ENCODE data around the gene HDAC2. TPM values are rescaled to one million over a fixed set of nuclear protein-coding genes. Genes with fewer than 3 reads are reported as not detected.
"Not testable (repeated sequence)": the region's sequence is repeated elsewhere in the genome, so short reads cannot be mapped to it uniquely, and the experiment has no call there.

Gene HDAC2
- total RNA-seq, 4 donors from 2014 or later, result 39.5 to 52.0 (median 42.6) TPM

DNA sequence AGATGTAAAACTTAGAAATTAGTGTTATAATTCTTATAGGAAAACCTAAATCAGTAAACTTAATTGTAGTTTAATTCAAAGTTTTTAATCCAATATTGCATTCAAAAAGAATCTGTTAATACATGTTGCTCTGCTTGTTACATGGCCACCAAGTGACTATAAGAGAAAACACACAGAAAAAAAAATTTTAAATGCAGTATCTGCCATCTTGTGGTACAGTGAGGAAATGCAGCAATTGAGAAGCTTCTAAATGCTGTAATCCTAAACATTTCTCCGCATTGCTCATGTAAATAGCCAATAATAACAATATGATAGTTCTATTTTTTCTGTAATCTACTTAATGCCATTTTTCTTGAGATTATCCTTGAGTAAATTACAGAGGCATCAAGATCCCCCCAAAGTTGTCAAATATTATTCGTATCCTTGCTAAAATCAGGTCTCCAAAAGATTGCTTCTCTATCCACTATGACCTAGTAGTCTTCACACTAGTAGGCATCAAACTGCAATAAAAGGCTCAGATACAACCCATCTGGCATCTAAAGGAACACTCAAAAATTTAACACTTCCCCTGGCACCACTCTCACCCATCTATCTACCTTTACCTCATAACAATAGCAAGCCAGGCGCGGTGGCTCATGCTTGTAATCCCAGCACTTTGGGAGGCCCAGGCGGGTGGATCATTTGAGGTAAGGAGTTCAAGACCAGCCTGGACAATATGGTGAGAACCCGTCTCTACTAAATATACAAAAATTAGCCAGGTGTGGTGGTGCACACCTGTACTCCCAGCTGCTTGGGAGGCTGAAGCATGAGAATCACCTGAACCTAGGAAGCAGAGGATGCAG lies 34.6 kb downstream of the HDAC2 start:
- TF ChIP-seq, protein P1, sequence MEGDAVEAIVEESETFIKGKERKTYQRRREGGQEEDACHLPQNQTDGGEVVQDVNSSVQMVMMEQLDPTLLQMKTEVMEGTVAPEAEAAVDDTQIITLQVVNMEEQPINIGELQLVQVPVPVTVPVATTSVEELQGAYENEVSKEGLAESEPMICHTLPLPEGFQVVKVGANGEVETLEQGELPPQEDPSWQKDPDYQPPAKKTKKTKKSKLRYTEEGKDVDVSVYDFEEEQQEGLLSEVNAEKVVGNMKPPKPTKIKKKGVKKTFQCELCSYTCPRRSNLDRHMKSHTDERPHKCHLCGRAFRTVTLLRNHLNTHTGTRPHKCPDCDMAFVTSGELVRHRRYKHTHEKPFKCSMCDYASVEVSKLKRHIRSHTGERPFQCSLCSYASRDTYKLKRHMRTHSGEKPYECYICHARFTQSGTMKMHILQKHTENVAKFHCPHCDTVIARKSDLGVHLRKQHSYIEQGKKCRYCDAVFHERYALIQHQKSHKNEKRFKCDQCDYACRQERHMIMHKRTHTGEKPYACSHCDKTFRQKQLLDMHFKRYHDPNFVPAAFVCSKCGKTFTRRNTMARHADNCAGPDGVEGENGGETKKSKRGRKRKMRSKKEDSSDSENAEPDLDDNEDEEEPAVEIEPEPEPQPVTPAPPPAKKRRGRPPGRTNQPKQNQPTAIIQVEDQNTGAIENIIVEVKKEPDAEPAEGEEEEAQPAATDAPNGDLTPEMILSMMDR (IDR thresholded peaks at IDR 0.05), result peak; percentile 65 to 77 (median 66)
- TF ChIP-seq POLR2AphosphoS5 (IDR thresholded peaks at IDR 0.05) (no peak), EP300 (IDR thresholded peaks at IDR 0.05) (no peak)
- Histone ChIP-seq H3K27ac (replicated peaks in 1 of 4) (no peak overlapping the region), H3K4me3 (no peak overlapping the region), H3K27me3 (no peaks in the 10 kb centered on the region), H3K9me3 (no peaks in the 10 kb centered on the region), H3K36me3 (peaks cover 0 to 31% (median 21%) of the 10 kb centered on the region in 4 donors), H3K4me1 (no peaks in the 10 kb centered on the region)
- no peak for DNase-seq (ENCODE audit: extremely low spot score)
- WGBS, result 82% methylated on average over 6 of the region's 6 CpGs
- intact Hi-C loops (cut with DNase I), result no loop called here

DNA sequence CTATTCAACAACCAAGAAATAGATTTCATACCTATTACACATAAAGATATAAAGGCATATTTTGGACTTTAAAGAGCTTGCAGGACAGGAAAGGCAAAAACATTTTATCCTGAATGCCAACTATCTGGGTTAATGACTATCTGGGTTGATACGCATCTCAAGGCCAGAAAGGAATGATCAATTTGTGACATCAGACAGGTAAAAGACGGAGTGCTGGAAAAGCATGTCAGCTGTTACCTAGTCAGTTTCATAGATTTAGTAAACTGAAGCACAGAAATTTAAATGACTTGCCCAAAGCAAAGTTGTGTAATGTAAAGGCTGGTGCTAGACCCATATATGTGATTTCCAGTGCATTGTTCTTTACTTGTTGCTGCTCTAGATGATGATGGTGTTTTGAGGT lies 36.8 kb downstream of the HDAC2 start:
- H3K36me3 ChIP-seq, result peaks cover 0 to 12% (median 5%) of the 10 kb centered on the region in 4 donors
- intact Hi-C loops (cut with DNase I), result no loop called here
- TF ChIP-seq EP300 (IDR thresholded peaks at IDR 0.05), result no peak
- TF ChIP-seq, protein P1 (IDR thresholded peaks at IDR 0.05), result no peak
- TF ChIP-seq POLR2A (IDR thresholded peaks at IDR 0.05; ENCODE audit: low read depth), result no peak
- no peak for TF ChIP-seq POLR2AphosphoS5 (IDR thresholded peaks at IDR 0.05)
- peaks cover 0 to 5% (median 2%) of the 10 kb centered on the region in 4 donors for H3K9me3 ChIP-seq
- H3K27ac ChIP-seq (replicated peaks in 1 of 4), result no peak overlapping the region
- H3K27me3 ChIP-seq, result no peaks in the 10 kb centered on the region
- H3K4me1 ChIP-seq, result no peaks in the 10 kb centered on the region
- no peak overlapping the region for H3K4me3 ChIP-seq
- WGBS, result 98% methylated on average over 2 of the region's 2 CpGs
- no peak for DNase-seq (ENCODE audit: extremely low spot score)

DNA sequence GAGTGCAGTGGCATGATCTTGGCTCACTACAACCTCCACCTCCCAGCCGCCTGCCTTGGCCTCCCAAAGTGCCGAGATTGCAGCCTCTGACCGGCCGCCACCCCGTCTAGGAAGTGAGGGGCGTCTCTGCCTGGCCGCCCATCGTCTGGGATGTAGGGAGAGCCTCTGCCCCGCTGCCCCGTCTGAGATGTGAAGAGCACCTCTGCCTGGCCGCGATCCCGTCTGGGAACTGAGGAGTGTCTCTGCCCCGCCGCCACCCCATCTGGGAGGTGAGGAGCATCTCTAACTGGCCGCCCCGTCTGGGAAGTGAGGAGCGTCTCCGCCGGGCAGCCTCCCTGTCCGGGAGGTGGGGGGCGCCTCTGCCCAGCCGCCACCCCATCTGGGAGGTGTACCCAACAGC lies 39.0 kb downstream of the HDAC2 start:
- H3K4me1 ChIP-seq; H3K4me3 ChIP-seq; H3K36me3 ChIP-seq; intact Hi-C loops (cut with DNase I); H3K27me3 ChIP-seq; DNase-seq (ENCODE audit: extremely low spot score); H3K27ac ChIP-seq (replicated peaks in 1 of 4): not testable (repeated sequence)
- H3K9me3 ChIP-seq, result peaks cover 0 to 10% (median 4%) of the 10 kb centered on the region in 4 donors
- 98% methylated on average over 12 of the region's 23 CpGs for WGBS

DNA sequence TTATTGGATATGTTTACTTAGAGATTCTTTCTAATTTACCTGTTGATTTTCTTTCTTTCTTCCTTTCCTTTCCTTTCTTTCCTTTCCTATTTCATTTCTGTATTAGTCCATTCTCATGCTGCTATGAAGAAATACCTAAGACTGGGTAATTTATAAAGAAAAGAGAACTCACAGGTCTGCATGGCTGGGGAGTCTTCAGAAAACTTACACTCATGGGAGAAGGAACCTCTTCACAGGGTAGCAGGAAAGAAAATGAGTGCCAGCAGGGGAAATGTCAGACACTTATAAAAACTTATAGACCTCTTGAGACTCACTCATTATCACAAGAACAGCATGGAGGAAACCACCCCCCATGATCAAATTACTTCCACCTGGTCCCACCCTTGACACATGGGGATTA lies 40.8 kb downstream of the HDAC2 start:
- no peak overlapping the region for H3K27ac ChIP-seq (replicated peaks in 1 of 4)
- DNase-seq (ENCODE audit: extremely low spot score), result no peak
- peaks cover 0 to 10% (median 4%) of the 10 kb centered on the region in 4 donors for H3K9me3 ChIP-seq
- intact Hi-C loops (cut with DNase I), result no loop called here
- H3K36me3 ChIP-seq, result no peaks in the 10 kb centered on the region
- H3K4me1 ChIP-seq, result no peaks in the 10 kb centered on the region
- TF ChIP-seq, protein P1 (IDR thresholded peaks at IDR 0.05), result no peak
- TF ChIP-seq POLR2AphosphoS5 (IDR thresholded peaks at IDR 0.05) (no peak), EP300 (IDR thresholded peaks at IDR 0.05) (no peak), POLR2A (IDR thresholded peaks at IDR 0.05; ENCODE audit: low read depth) (no peak)
- no peak overlapping the region for H3K4me3 ChIP-seq
- no peaks in the 10 kb centered on the region for H3K27me3 ChIP-seq

DNA sequence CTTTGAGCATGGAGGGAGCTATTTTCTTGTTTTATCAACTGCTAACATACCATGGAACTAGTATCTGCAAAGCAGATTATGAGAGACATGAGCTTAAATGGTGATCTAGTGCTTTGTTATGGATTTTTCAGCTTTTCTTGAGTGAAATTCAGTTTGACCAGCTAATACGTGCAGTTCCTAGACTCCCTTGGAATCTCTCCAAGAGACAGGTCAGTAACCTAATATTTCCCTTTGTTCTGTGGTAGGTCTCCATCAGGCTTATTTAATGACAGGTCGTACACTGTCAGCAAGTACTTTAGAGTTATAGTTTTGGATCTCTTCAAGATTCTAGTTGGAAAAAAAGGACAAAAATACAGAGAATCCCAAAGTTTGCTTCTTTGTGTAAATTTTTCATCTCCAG lies 43.9 kb downstream of the HDAC2 start:
- no peak for TF ChIP-seq POLR2A (IDR thresholded peaks at IDR 0.05; ENCODE audit: low read depth)
- TF ChIP-seq EP300 (IDR thresholded peaks at IDR 0.05), result no peak
- TF ChIP-seq, protein P1 (IDR thresholded peaks at IDR 0.05), result no peak
- no peak for TF ChIP-seq POLR2AphosphoS5 (IDR thresholded peaks at IDR 0.05)
- 40% methylated on average over 2 of the region's 2 CpGs for WGBS
- no peaks in the 10 kb centered on the region for H3K27me3 ChIP-seq
- DNase-seq (ENCODE audit: extremely low spot score), result no peak
- no peak overlapping the region for H3K27ac ChIP-seq (replicated peaks in 1 of 4)
- H3K4me3 ChIP-seq, result no peak overlapping the region
- peaks cover 0 to 12% (median 8%) of the 10 kb centered on the region in 4 donors for H3K4me1 ChIP-seq
- peaks cover 0 to 10% (median 4%) of the 10 kb centered on the region in 4 donors for H3K9me3 ChIP-seq
- no peaks in the 10 kb centered on the region for H3K36me3 ChIP-seq
- intact Hi-C loops (cut with DNase I), result no loop called here
